HG02885 (cell line): Measurements from ENCODE around the gene PCED1A.

Source experiments
- ATAC-seq: cut with Tn5 transposase; IDR thresholded peaks from one replicate; pipeline ENCODE4 v1.9.1; 2021; ENCODE audit warnings: mild to moderate bottlenecking; ENCODE audit not compliant: unreplicated experiment, poor library complexity

Gene PCED1A

GRCh38 chr20:2793471-2793870, 47.0 kb downstream of the PCED1A start:
- ATAC-seq = no peak
